HCT116 (cell line): Measurements from ENCODE around the gene KRTAP10-10. TPM values are rescaled to one million over a fixed set of nuclear protein-coding genes. Genes with fewer than 3 reads are reported as not detected.

ENCODE experiments used
- total RNA-seq: library from RNA; stranded (reverse); gene quantifications from one replicate; pipeline ENCODE4 v1.2.1, GENCODE V29; 2021; ENCODE audit not compliant: unreplicated experiment

Gene KRTAP10-10
- total RNA-seq, 1 experiment from 2014 or later: not detected

Other genes starting within 250 kb of the KRTAP10-10 start
- 7.5 TPM for gene LRRC3, start 181.8 kb upstream of the KRTAP10-10 start, total RNA-seq
- gene KRTAP10-1, start 97.2 kb upstream of the KRTAP10-10 start, total RNA-seq: not detected
- not detected for gene KRTAP10-2, start 85.9 kb upstream of the KRTAP10-10 start, total RNA-seq
- gene KRTAP10-3, start 78.6 kb upstream of the KRTAP10-10 start, total RNA-seq: not detected
- not detected for gene KRTAP10-4, start 63.6 kb upstream of the KRTAP10-10 start, total RNA-seq
- not detected for gene KRTAP10-5, start 56.8 kb upstream of the KRTAP10-10 start, total RNA-seq
- not detected for gene KRTAP10-6, start 44.9 kb upstream of the KRTAP10-10 start, total RNA-seq
- not detected for gene KRTAP10-7, start 36.8 kb upstream of the KRTAP10-10 start, total RNA-seq
- not detected for gene KRTAP10-8, start 25.3 kb upstream of the KRTAP10-10 start, total RNA-seq
- gene KRTAP10-9, start 10.3 kb upstream of the KRTAP10-10 start, total RNA-seq: not detected
- not detected for gene KRTAP10-11, start 9.1 kb downstream of the KRTAP10-10 start, total RNA-seq
- not detected for gene KRTAP12-4, start 17.3 kb downstream of the KRTAP10-10 start, total RNA-seq
- gene KRTAP12-3, start 20.6 kb downstream of the KRTAP10-10 start, total RNA-seq: not detected
- gene KRTAP12-2, start 29.6 kb downstream of the KRTAP10-10 start, total RNA-seq: not detected
- gene KRTAP12-1, start 44.8 kb downstream of the KRTAP10-10 start, total RNA-seq: not detected
- gene KRTAP10-12, start 59.8 kb downstream of the KRTAP10-10 start, total RNA-seq: not detected
- not detected for gene TSPEAR, start 74.2 kb downstream of the KRTAP10-10 start, total RNA-seq
- 86.5 TPM for gene UBE2G2, start 164.5 kb downstream of the KRTAP10-10 start, total RNA-seq
- gene SUMO3, start 180.7 kb downstream of the KRTAP10-10 start, total RNA-seq: 31.5 TPM
- 83.4 TPM for gene PTTG1IP, start 236.3 kb downstream of the KRTAP10-10 start, total RNA-seq